H1 (cell line): ENCODE measurements around the gene IP6K1. TPM values are rescaled to one million over a fixed set of nuclear protein-coding genes. Genes with fewer than 3 reads are reported as not detected.
A peak's percentile ranks its signal among the peaks of the same experiment; 100 is the strongest.

ENCODE experiments used
- CTCF ChIA-PET: fragments of 300-600 bp; sonication (Branson Sonifier 250); formaldehyde crosslinking; loops from one replicate; lab custom pipeline; 2021; ENCODE audit not compliant: partially characterized antibody; lab: Charles Lee
- POLR2A ChIA-PET: fragments of 300-600 bp; sonication (Branson Sonifier 250); formaldehyde crosslinking; loops from one replicate; lab custom pipeline; 2021; ENCODE audit warnings: inconsistent platforms; ENCODE audit not compliant: partially characterized antibody; lab: Charles Lee
- DNase-seq, 2 experiments: peaks; one replicate each; pipeline versions ENCODE4 v3.0.0 to v3.0.0-alpha.2; 2010 to 2022; ENCODE audit warnings: low spot score in 2 of 2, low read depth in 1 of 2, mixed read lengths in 1 of 2
- FAIRE-seq: peaks from 2 replicates; lab custom pipeline; 2011; peaks lifted over from hg19 to GRCh38; lab: Jason Lieb, UNC
- H2AFZ ChIP-seq: 2 replicates; pipeline ENCODE4 v1.8.1; 2012; ENCODE audit warnings: low read length, inconsistent platforms
- H2AK5ac ChIP-seq: 2 replicates; pipeline ENCODE4 v1.6.1; 2013; ENCODE audit warnings: low read depth, low read length
- H2BK120ac ChIP-seq: replicated peaks from 2 replicates; pipeline ENCODE3; 2013; ENCODE audit warnings: low read depth, low read length, inconsistent platforms
- H2BK12ac ChIP-seq: 2 replicates; pipeline ENCODE4 v1.6.1; 2013; ENCODE audit warnings: low read depth, low read length
- H2BK15ac ChIP-seq: 2 replicates; pipeline ENCODE4 v1.6.1; 2013; ENCODE audit warnings: low read length
- H2BK20ac ChIP-seq: 2 replicates; pipeline ENCODE4 v1.6.1; 2013; ENCODE audit warnings: low read length
- H2BK5ac ChIP-seq: 2 replicates; pipeline ENCODE4 v1.6.1; 2013; ENCODE audit warnings: low read depth, low read length
- H3K14ac ChIP-seq: 2 replicates; pipeline ENCODE4 v1.6.1; 2013; ENCODE audit warnings: inconsistent platforms; ENCODE audit not compliant: insufficient read length
- H3K18ac ChIP-seq: 2 replicates; pipeline ENCODE4 v1.6.1; 2013; ENCODE audit warnings: low read length; ENCODE audit errors: extremely low read depth
- H3K23ac ChIP-seq: 2 replicates; pipeline ENCODE4 v1.6.1; 2013; ENCODE audit warnings: inconsistent platforms; ENCODE audit not compliant: insufficient read length
- H3K23me2 ChIP-seq: 2 replicates; pipeline ENCODE4 v1.6.1; 2013; ENCODE audit warnings: low read depth, low read length
- H3K27ac ChIP-seq: 2 replicates; pipeline ENCODE4 v1.6.1; 2011; ENCODE audit warnings: low read depth, low read length, inconsistent platforms
- H3K27me3 ChIP-seq, 4 experiments: replicated peaks in 1 of 4; 1 replicate in 1 of 4; 2 replicates in 3 of 4; pipeline versions ENCODE4 v1.6.1 to v1.8.1; 2011 to 2013; ENCODE audit warnings: low read length in 3 of 4, mild to moderate bottlenecking in 3 of 4, inconsistent platforms in 2 of 4, mixed read lengths in 2 of 4, moderate library complexity in 1 of 4; ENCODE audit not compliant: control insufficient read depth in 3 of 4, insufficient read depth in 3 of 4; ENCODE audit errors: extremely low read depth in 1 of 4
- H3K36me3 ChIP-seq, 4 experiments: 2 replicates each; pipeline versions ENCODE4 v1.6.1 to v1.8.1; 2011 to 2013; ENCODE audit warnings: mild to moderate bottlenecking in 4 of 4, low read length in 3 of 4, moderate library complexity in 2 of 4, control low read depth in 1 of 4, inconsistent platforms in 1 of 4; ENCODE audit not compliant: insufficient read depth in 4 of 4, control insufficient read depth in 2 of 4
- H3K4ac ChIP-seq: replicated peaks from 2 replicates; pipeline ENCODE3; 2013; ENCODE audit warnings: low read length, low read depth, mixed read lengths, inconsistent platforms; ENCODE audit not compliant: insufficient read length
- H3K4me1 ChIP-seq, 4 experiments: replicated peaks in 1 of 4; 1 replicate in 1 of 4; 2 replicates in 3 of 4; pipeline versions ENCODE4 v1.6.1 to v1.8.1; 2011 to 2013; ENCODE audit warnings: low read length in 3 of 4, inconsistent platforms in 2 of 4, mixed read lengths in 1 of 4; ENCODE audit not compliant: insufficient read depth in 4 of 4, control insufficient read depth in 3 of 4
- H3K4me2 ChIP-seq, 2 experiments: 2 replicates each; pipeline versions ENCODE4 v1.6.1 to v1.8.1; 2011 to 2013; ENCODE audit warnings: low read depth in 2 of 2, low read length in 2 of 2, control low read depth in 1 of 2, inconsistent platforms in 1 of 2, mild to moderate bottlenecking in 1 of 2; ENCODE audit not compliant: insufficient read depth in 1 of 2
- H3K4me3 ChIP-seq, 4 experiments: fragments of 200-600, 300-600 bp in 1 of 4; sonication (generic), shearing (Covaris generic), sonication (Bioruptor Twin) in 1 of 4; 2 replicates each; pipeline versions ENCODE4 v1.5.1 to v1.8.1; 2011 to 2016; ENCODE audit warnings: low read length in 4 of 4, low read depth in 3 of 4, control low read depth in 2 of 4, inconsistent platforms in 2 of 4, mild to moderate bottlenecking in 2 of 4, mixed read lengths in 1 of 4, moderate library complexity in 1 of 4; ENCODE audit not compliant: insufficient read depth in 2 of 4; ENCODE audit errors: extremely low read depth in 1 of 4
- H3K56ac ChIP-seq: replicated peaks from 2 replicates; pipeline ENCODE3; 2013; ENCODE audit warnings: low read depth, mild to moderate bottlenecking, mixed read lengths, low read length, inconsistent platforms; ENCODE audit not compliant: insufficient read length
- H3K79me1 ChIP-seq: 2 replicates; pipeline ENCODE4 v1.6.1; 2013; ENCODE audit warnings: low read depth, low read length, control low read depth
- H3K79me2 ChIP-seq, 2 experiments: 2 replicates each; pipeline versions ENCODE4 v1.6.1 to v1.8.1; 2012 to 2013; ENCODE audit warnings: low read length in 2 of 2, mild to moderate bottlenecking in 2 of 2, inconsistent platforms in 1 of 2; ENCODE audit not compliant: insufficient read depth in 2 of 2, control insufficient read depth in 1 of 2
- H3K9ac ChIP-seq, 4 experiments: replicated peaks in 1 of 4; 1 replicate in 1 of 4; 2 replicates in 3 of 4; pipeline versions ENCODE4 v1.6.1 to v1.8.1; 2011 to 2013; ENCODE audit warnings: low read depth in 3 of 4, low read length in 3 of 4, control low read depth in 2 of 4, mild to moderate bottlenecking in 2 of 4, moderate library complexity in 2 of 4, inconsistent platforms in 1 of 4; ENCODE audit errors: extremely low read depth in 1 of 4
- H3K9me3 ChIP-seq, 2 experiments: 2 replicates each; pipeline versions ENCODE4 v1.6.1 to v1.8.1; 2012 to 2013; ENCODE audit warnings: mild to moderate bottlenecking in 2 of 2, moderate library complexity in 2 of 2, control low read depth in 1 of 2, inconsistent platforms in 1 of 2, low read depth in 1 of 2, low read length in 1 of 2, mixed read lengths in 1 of 2; ENCODE audit not compliant: insufficient read depth in 2 of 2
- H4K20me1 ChIP-seq, 2 experiments: replicated peaks in 1 of 2; 2 replicates each; pipeline versions ENCODE3 to v1.8.1; 2011 to 2013; ENCODE audit warnings: inconsistent platforms in 2 of 2, low read length in 2 of 2, mild to moderate bottlenecking in 1 of 2; ENCODE audit not compliant: insufficient read depth in 2 of 2, control insufficient read depth in 1 of 2
- H4K5ac ChIP-seq: 2 replicates; pipeline ENCODE4 v1.6.1; 2013; ENCODE audit warnings: low read length, low read depth, mixed read lengths, inconsistent platforms; ENCODE audit not compliant: insufficient read length
- H4K8ac ChIP-seq: 2 replicates; pipeline ENCODE4 v1.8.0; 2013; ENCODE audit warnings: mild to moderate bottlenecking, moderate library complexity, low read length, inconsistent platforms; ENCODE audit not compliant: insufficient read depth; ENCODE audit errors: extremely low read depth
- H4K91ac ChIP-seq: replicated peaks from 2 replicates; pipeline ENCODE3; 2013; ENCODE audit warnings: low read length, mixed read lengths, inconsistent platforms; ENCODE audit not compliant: insufficient read length
- ASH2L ChIP-seq: fragments of 200-600, 300-600 bp; sonication (generic); IDR thresholded peaks from one replicate; pipeline ENCODE4 v1.7.1; 2017; ENCODE audit warnings: low read length
- BACH1 ChIP-seq: IDR thresholded peaks from 2 replicates; pipeline ENCODE4 v1.6.1; 2012; ENCODE audit warnings: low read length, improper control_type of control experiment
- CEBPB ChIP-seq: IDR thresholded peaks from 2 replicates; pipeline ENCODE4 v1.6.1; 2012; ENCODE audit warnings: low read depth, low read length
- EP300 ChIP-seq, 2 experiments: IDR thresholded peaks; 1 replicate in 1 of 2; 2 replicates in 1 of 2; pipeline ENCODE4 v1.6.1; 2011 to 2012; ENCODE audit warnings: low read depth in 2 of 2, low read length in 2 of 2, mild to moderate bottlenecking in 2 of 2, borderline replicate concordance in 1 of 2, inconsistent platforms in 1 of 2, moderate library complexity in 1 of 2
- JUND ChIP-seq: IDR thresholded peaks from 2 replicates; pipeline ENCODE4 v1.6.1; 2011; ENCODE audit warnings: mild to moderate bottlenecking, improper control_type of control experiment, low read length
- KDM4A ChIP-seq: IDR thresholded peaks from one replicate; pipeline ENCODE4 v1.7.1; 2012; ENCODE audit warnings: low read depth, mild to moderate bottlenecking, moderate library complexity, low read length, inconsistent platforms; ENCODE audit not compliant: severe bottlenecking
- MAFK ChIP-seq: IDR thresholded peaks from 2 replicates; pipeline ENCODE4 v1.6.1; 2012; ENCODE audit warnings: low read depth, mild to moderate bottlenecking, improper control_type of control experiment, low read length
- NANOG ChIP-seq: IDR thresholded peaks from 2 replicates; pipeline ENCODE4 v1.6.1; 2011; ENCODE audit warnings: low read length, low read depth, mild to moderate bottlenecking, inconsistent platforms; ENCODE audit not compliant: insufficient read depth, poor library complexity, severe bottlenecking
- POLR2A ChIP-seq, 2 experiments: IDR thresholded peaks; 1 replicate in 1 of 2; 2 replicates in 1 of 2; pipeline ENCODE4 v1.6.1; 2011; ENCODE audit warnings: low read depth in 2 of 2, low read length in 2 of 2, mild to moderate bottlenecking in 2 of 2; ENCODE audit errors: control extremely low read depth in 1 of 2
- SRF ChIP-seq: IDR thresholded peaks from 2 replicates; pipeline ENCODE4 v1.6.1; 2011; ENCODE audit warnings: mild to moderate bottlenecking, low read depth, low read length, moderate library complexity
- TAF1 ChIP-seq: IDR thresholded peaks from 2 replicates; pipeline ENCODE4 v1.6.1; 2011; ENCODE audit warnings: mild to moderate bottlenecking, low read depth, low read length
- TBP ChIP-seq: IDR thresholded peaks from 2 replicates; pipeline ENCODE4 v1.6.1; 2011; ENCODE audit warnings: low read depth, low read length, improper control_type of control experiment
- WGBS, 2 experiments: shearing (Covaris generic) in 1 of 2; methylation state at CpG; one replicate each; pipeline versions ENCODE4 v1.1.6 to v1.1.7; 2013 to 2015; ENCODE audit warnings: low lambda C conversion rate in 2 of 2, mixed read lengths in 2 of 2, inconsistent platforms in 1 of 2, low coverage in 1 of 2, missing lambda C conversion rate in 1 of 2; ENCODE audit not compliant: insufficient replicate concordance in 2 of 2, insufficient coverage in 1 of 2, insufficient read length in 1 of 2; ENCODE audit errors: extremely low coverage in 1 of 2, missing lambda C conversion rate in 1 of 2; 5-methylcytosine and 5-hydroxymethylcytosine counted together
- polyA plus RNA-seq, 7 experiments: library from polyadenylated mRNA; depleted of rRNA in 3 of 7; stranded (reverse) in 5 of 7; unstranded in 2 of 7; fragments of >200 nt in 5 of 7; fragments of 200-250 nt in 2 of 7; gene quantifications; 1 replicate in 5 of 7; 2 replicates in 1 of 7; 4 replicates in 1 of 7; pipeline versions ENCODE4 v1.2.1 to v1.2.3, GENCODE V29; 2011 to 2013; ENCODE audit warnings: missing spikeins in 2 of 7, mixed read lengths in 2 of 7
- total RNA-seq: library from RNA; stranded (reverse); fragmentation: NEBNext Ultra II Directional; extraction: Animal tissue kit (Norgen Biotek cat#: 25700); gene quantifications from 2 replicates; pipeline ENCODE4 v1.2.1, GENCODE V29; 2021

Gene IP6K1
- total and polyA plus RNA-seq, 2 of the 8 experiments (the other 6 are each of a cell fraction or from before 2014, with no cell fraction given): 31.5 to 35.2 TPM

DNA sequence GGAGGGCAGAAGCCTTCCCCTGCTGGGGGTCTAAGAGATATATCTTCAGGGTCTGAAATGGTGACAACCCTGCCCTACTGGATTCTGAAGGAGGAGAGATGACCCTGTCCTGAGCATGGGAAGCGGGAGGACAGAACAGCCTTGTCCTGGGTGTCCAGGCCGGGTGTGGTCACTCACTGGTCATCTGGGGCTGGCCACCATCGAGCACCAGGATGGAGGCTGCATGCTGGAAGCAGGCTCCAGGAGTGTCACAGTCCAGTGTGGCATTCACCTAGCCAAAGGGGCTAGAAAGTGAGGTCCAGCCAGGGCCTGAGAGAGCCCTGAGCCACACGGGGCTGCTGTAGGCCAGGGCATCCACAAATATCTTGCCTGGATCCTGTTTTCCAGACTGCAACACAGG lies 8.1 kb upstream of the IP6K1 start:
- no peak overlapping the region for H3K4me3 ChIP-seq
- no peak overlapping the region for H3K14ac ChIP-seq
- H2BK20ac ChIP-seq: no peak overlapping the region
- DNase-seq (no peak), FAIRE-seq (no peak)
- H2BK12ac ChIP-seq: 0 out of 2 replicates have a peak overlapping the region, but pooled peaks have one; percentile 60
- H2BK15ac ChIP-seq: no peak overlapping the region
- no peaks in the 10 kb centered on the region for H3K4me1 ChIP-seq
- H4K20me1 ChIP-seq: peaks cover 0 to 2% of the 10 kb centered on the region in 2 experiments
- no peaks in the 10 kb centered on the region for H3K36me3 ChIP-seq
- 92% methylated on average over 4 of the region's 4 CpGs; no CpG with 5 or more reads in 1 of the 2 experiments for WGBS, 2 experiments
- H4K91ac ChIP-seq: no peak overlapping the region
- H3K56ac ChIP-seq: no peak overlapping the region
- no peak overlapping the region for H2AFZ ChIP-seq
- H3K23me2 ChIP-seq: no peaks in the 10 kb centered on the region
- H4K8ac ChIP-seq: no peak overlapping the region
- no peaks in the 10 kb centered on the region for H3K9me3 ChIP-seq
- H2AK5ac ChIP-seq: no peak overlapping the region
- H2BK5ac ChIP-seq: no peak overlapping the region; the same call in 1 of the 2 replicates
- no peak overlapping the region for H3K4me2 ChIP-seq
- H3K27ac ChIP-seq: no peak overlapping the region
- H3K4ac ChIP-seq: no peak overlapping the region
- ChIA-PET POLR2A (interaction anchor here (0.5 to 1.4 kb wide), 5 partner anchors 11 to 83 kb away, joined by 3 to 4 read pairs (median 3); no protein-coding TSS in a partner anchor), CTCF (interaction anchor here (0.6 to 1.9 kb wide), 8 partner anchors 9 to 106 kb away, joined by 3 to 8 read pairs (median 4); partner anchors contain the start of genes INKA1 and IP6K1)
- no peak overlapping the region for H3K9ac ChIP-seq
- no peak overlapping the region for H4K5ac ChIP-seq
- peaks cover 0 to 1% (median 0%) of the 10 kb centered on the region in 4 experiments; a peak in 2 of 7 replicates for H3K27me3 ChIP-seq
- no peak overlapping the region for H2BK120ac ChIP-seq
- no peak for TF ChIP-seq KDM4A
- no peak for TF ChIP-seq CEBPB
- TF ChIP-seq BACH1: no peak
- no peak for TF ChIP-seq TBP
- TF ChIP-seq NANOG: no peak
- no peak for TF ChIP-seq EP300 (IDR thresholded peaks at IDR 0.05; ENCODE audit: borderline replicate concordance in 1 of 2, low read depth in 2 of 2, low read length in 2 of 2)
- TF ChIP-seq MAFK: no peak
- TF ChIP-seq POLR2A (IDR thresholded peaks at IDR 0.05; ENCODE audit: control extremely low read depth in 1 of 2, low read depth in 2 of 2, low read length in 2 of 2): no peak
- no peak for TF ChIP-seq JUND
- TF ChIP-seq TAF1: no peak
- TF ChIP-seq ASH2L: no peak
- no peak for TF ChIP-seq SRF
- H3K79me2 ChIP-seq: no peaks in the 10 kb centered on the region
- H3K79me1 ChIP-seq: no peaks in the 10 kb centered on the region
- no peak overlapping the region for H3K18ac ChIP-seq
- H3K23ac ChIP-seq: no peak overlapping the region
